ENCODE results near the gene CYTL1. TPM values are rescaled to one million over a fixed set of nuclear protein-coding genes. Genes with fewer than 3 reads are reported as not detected.

Gene CYTL1
- total RNA-seq, 1 donor from 2014 or later: 0.85 TPM

GRCh38 chr4:4990857-4991540, 28.3 kb downstream of the CYTL1 start:
- H3K4me3 ChIP-seq: no peak overlapping the region
- H3K36me3 ChIP-seq: no peaks in the 10 kb centered on the region
- no peaks in the 10 kb centered on the region for H3K9me3 ChIP-seq
- H3K27me3 ChIP-seq: no peaks in the 10 kb centered on the region
- H3K27ac ChIP-seq: peak overlapping the region; percentile 78 to 89
- peaks cover 3 to 7% of the 10 kb centered on the region in 2 donors for H3K4me1 ChIP-seq
- no peak for TF ChIP-seq CTCF (IDR thresholded peaks at IDR 0.05)
- DNase-seq (ENCODE audit: low spot score in 2 of 2): peak; percentile 53 to 92
- intact Hi-C loops (cut with DNase I): loop anchor here (5.0 to 10.0 kb wide), 2 partner anchors 61 to 1284 kb away; partner anchors contain the start of gene STK32B

GRCh38 chr4:4990329-4990728, 28.9 kb downstream of the CYTL1 start:
- DNase-seq (ENCODE audit: low spot score in 2 of 2): no peak
- Histone ChIP-seq H3K9me3 (no peaks in the 10 kb centered on the region), H3K4me1 (peaks cover 3 to 7% of the 10 kb centered on the region in 2 donors), H3K27ac (peak overlapping the region; percentile 78 to 89), H3K4me3 (no peak overlapping the region), H3K27me3 (no peaks in the 10 kb centered on the region), H3K36me3 (no peaks in the 10 kb centered on the region)
- intact Hi-C loops (cut with DNase I): loop anchor here (5.0 to 10.0 kb wide), 2 partner anchors 62 to 1284 kb away; partner anchors contain the start of gene STK32B
- TF ChIP-seq CTCF (IDR thresholded peaks at IDR 0.05): no peak

- Histone ChIP-seq H3K4me1 (peaks cover 3 to 7% of the 10 kb centered on the region in 2 donors), H3K27me3 (no peaks in the 10 kb centered on the region), H3K36me3 (no peaks in the 10 kb centered on the region), H3K4me3 (no peak overlapping the region), H3K27ac (no peak overlapping the region), H3K9me3 (no peaks in the 10 kb centered on the region)
- TF ChIP-seq CTCF (IDR thresholded peaks at IDR 0.05): no peak
- no peak for DNase-seq (ENCODE audit: low spot score in 2 of 2)
- intact Hi-C loops (cut with DNase I): no loop called here
Observed at GRCh38 chr4:4989083-4989622, 30.1 kb downstream of the CYTL1 start.

- intact Hi-C loops (cut with DNase I): no loop called here
- TF ChIP-seq CTCF (IDR thresholded peaks at IDR 0.05): no peak
- H3K36me3 ChIP-seq: no peaks in the 10 kb centered on the region
- peaks cover 3 to 7% of the 10 kb centered on the region in 2 donors for H3K4me1 ChIP-seq
- no peak for DNase-seq (ENCODE audit: low spot score in 2 of 2)
- no peaks in the 10 kb centered on the region for H3K9me3 ChIP-seq
- no peaks in the 10 kb centered on the region for H3K27me3 ChIP-seq
- no peak overlapping the region for H3K27ac ChIP-seq
- no peak overlapping the region for H3K4me3 ChIP-seq
Observed at GRCh38 chr4:4987656-4988055, 31.6 kb downstream of the CYTL1 start.

- Histone ChIP-seq H3K36me3 (no peaks in the 10 kb centered on the region), H3K27ac (no peak overlapping the region), H3K9me3 (no peaks in the 10 kb centered on the region), H3K27me3 (no peaks in the 10 kb centered on the region), H3K4me3 (no peak overlapping the region), H3K4me1 (peaks cover 3 to 7% of the 10 kb centered on the region in 2 donors)
- intact Hi-C loops (cut with DNase I): no loop called here
- DNase-seq (ENCODE audit: low spot score in 2 of 2): no peak
- no peak for TF ChIP-seq CTCF (IDR thresholded peaks at IDR 0.05)
Observed at GRCh38 chr4:4986841-4987240, 32.4 kb downstream of the CYTL1 start.
